Erythroblast (primary cell): ENCODE results near the gene CDH13.

Experiments
- GATA1 ChIP-seq: IDR thresholded peaks from 2 replicates; pipeline ENCODE4 v1.6.1; 2011; ENCODE audit warnings: low read depth, mild to moderate bottlenecking, control low read depth, low read length, moderate library complexity
- POLR2A ChIP-seq: IDR thresholded peaks from 2 replicates; pipeline ENCODE4 v1.6.1; 2011; ENCODE audit warnings: mild to moderate bottlenecking, low read length

DNA sequence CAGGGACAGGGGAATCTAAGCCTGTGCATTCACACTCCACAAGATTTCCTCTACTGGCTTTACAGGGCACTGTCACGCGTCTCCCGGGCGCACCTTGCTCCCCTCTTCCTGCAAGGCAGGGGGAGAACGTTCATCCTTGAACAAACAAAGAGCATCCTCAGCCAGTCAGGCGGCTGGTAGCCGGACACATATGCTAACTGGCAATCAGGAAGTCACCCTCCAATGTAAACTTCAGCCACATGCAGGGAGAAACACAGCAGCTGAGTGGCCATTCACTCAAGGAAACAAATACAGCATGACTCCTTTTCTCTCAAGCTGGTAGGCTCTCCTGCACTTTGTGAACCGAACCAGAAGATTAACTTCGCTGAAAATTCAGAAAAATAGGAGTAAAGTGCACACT is 1170.2 kb downstream of the CDH13 start:
- no peak for TF ChIP-seq POLR2A
- no peak for TF ChIP-seq GATA1
